ENCODE results near the gene TOGARAM2.

Gene TOGARAM2

DNA sequence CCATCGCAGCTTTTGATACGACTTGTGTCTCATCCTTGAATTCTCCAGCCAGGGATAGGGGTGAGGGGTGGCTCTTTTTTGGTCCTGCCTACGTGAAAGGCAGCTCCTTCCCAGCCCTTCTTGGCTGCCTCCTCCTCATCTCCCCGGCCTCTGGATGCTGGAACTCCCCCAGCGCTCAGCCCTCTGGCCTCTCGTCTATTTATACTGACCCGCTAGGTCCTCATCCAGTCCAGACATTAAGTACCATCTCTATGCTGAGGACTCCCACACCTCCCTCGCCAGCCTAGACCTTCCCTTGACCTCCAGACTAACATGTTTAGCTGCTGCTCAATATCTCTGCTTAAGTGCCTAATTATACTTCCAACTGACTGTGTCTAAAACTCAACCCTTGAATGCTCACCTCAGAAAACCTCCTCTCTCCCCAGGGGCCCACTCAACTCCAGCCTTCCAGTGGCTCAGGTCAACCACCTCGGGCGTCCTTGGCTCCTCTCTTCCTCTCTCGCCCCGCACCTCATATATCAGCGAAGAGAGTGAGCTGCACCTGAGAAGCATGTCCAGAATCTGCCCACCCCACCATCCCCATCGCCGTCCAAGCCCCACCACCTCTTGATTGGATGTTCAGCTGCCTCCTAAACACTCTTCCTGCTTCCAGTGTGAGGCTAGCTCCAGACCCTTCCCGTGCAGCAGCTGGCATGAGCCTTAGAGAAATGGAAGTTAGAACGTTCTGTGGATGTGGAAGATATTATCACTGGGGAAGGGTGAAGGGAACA lies 34.8 kb downstream of the TOGARAM2 start:
- Mint-ChIP-seq H3K27me3 (ENCODE audit: low read depth, poor library complexity) (no peaks in the 10 kb centered on the region), H3K9me3 (no peaks in the 10 kb centered on the region), H3K36me3 (ENCODE audit: low read depth) (no peaks in the 10 kb centered on the region), H3K4me1 (peaks cover 73% of the 10 kb centered on the region), H3K4me3 (no peak overlapping the region), H3K27ac (peak overlapping the region; percentile 14)
- DNase-seq: no peak
- no peak for TF ChIP-seq CTCF (IDR thresholded peaks at IDR 0.05)

GRCh38 chr2:29016504-29016903 lies 35.4 kb downstream of the TOGARAM2 start:
- Mint-ChIP-seq H3K36me3 (ENCODE audit: low read depth) (no peaks in the 10 kb centered on the region), H3K9me3 (no peaks in the 10 kb centered on the region), H3K4me3 (no peak overlapping the region), H3K27ac (peak overlapping the region; percentile 7), H3K4me1 (peaks cover 73% of the 10 kb centered on the region), H3K27me3 (ENCODE audit: low read depth, poor library complexity) (no peaks in the 10 kb centered on the region)
- TF ChIP-seq CTCF (IDR thresholded peaks at IDR 0.05): no peak
- DNase-seq: no peak

DNA sequence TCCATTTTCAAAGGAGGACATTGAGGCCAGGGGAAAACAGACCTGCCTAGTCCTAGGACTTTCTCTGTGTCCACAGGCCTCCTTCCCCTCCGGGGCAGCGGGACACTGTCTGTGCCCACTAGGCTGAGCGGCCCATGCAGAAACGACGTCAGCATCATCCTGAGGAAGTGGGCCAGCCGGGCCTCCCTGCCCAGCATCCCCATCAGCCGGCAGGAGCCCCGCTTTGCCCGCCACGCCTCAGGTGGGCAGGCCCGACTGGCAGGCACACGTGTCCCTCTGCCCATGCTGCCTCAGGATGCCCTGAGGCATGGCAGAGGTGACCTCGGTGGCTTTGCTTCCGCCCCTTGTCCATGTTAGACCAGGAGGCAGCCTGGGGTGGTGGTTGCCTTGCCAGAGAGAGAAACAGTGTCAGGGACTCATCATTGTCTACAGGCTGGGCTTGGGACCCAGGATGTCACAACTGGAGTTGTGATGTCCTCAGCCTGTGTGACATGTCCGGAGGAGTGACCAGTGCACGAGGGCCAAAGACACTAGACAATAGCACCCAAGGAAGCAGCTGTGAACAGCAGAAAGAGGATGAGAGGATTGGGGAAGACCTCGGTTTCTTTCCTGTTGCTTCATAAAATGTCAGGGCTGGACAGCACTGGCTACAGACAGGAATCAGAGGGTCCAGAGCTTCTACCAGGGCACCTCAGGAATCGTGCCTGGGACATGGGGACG lies 36.8 kb downstream of the TOGARAM2 start:
- Mint-ChIP-seq H3K9me3 (no peaks in the 10 kb centered on the region), H3K36me3 (ENCODE audit: low read depth) (no peaks in the 10 kb centered on the region), H3K4me3 (no peak overlapping the region), H3K4me1 (peaks cover 73% of the 10 kb centered on the region), H3K27ac (no peak overlapping the region), H3K27me3 (ENCODE audit: low read depth, poor library complexity) (no peaks in the 10 kb centered on the region)
- TF ChIP-seq CTCF (IDR thresholded peaks at IDR 0.05): no peak
- DNase-seq: no peak

- no peak overlapping the region for H3K27ac Mint-ChIP-seq
- H3K9me3 Mint-ChIP-seq: no peaks in the 10 kb centered on the region
- peaks cover 3% of the 10 kb centered on the region for H3K27me3 Mint-ChIP-seq (ENCODE audit: low read depth, poor library complexity)
- H3K4me3 Mint-ChIP-seq: no peak overlapping the region
- no peak for TF ChIP-seq CTCF (IDR thresholded peaks at IDR 0.05)
- no peak for DNase-seq
- no peaks in the 10 kb centered on the region for H3K36me3 Mint-ChIP-seq (ENCODE audit: low read depth)
- H3K4me1 Mint-ChIP-seq: peaks cover 60% of the 10 kb centered on the region
Measured at GRCh38 chr2:29021886-29022285, 40.8 kb downstream of the TOGARAM2 start.

DNA sequence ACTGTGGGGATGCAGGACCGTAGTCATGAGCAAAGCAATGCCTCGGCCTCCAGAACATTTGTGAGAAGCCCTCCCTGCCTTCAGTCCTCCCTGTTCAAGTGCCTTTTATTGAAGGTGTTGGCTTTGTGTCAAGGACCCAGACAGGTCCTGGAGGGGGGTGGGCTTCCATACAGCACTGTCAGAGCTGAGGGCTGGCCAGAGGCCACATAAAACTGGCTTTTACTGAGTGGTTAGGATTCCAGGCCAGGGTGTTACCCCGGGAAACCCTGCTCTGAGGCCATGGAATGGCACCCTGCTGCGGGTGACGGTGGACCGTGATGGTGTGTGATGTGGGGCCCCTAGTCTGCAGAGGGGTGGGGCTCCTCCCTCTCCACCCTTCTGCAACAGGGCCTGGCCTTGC lies 41.6 kb downstream of the TOGARAM2 start:
- TF ChIP-seq CTCF (IDR thresholded peaks at IDR 0.05): no peak
- Mint-ChIP-seq H3K36me3 (ENCODE audit: low read depth) (no peaks in the 10 kb centered on the region), H3K9me3 (no peaks in the 10 kb centered on the region), H3K4me3 (no peak overlapping the region), H3K27ac (no peak overlapping the region), H3K27me3 (ENCODE audit: low read depth, poor library complexity) (peaks cover 7% of the 10 kb centered on the region), H3K4me1 (peaks cover 59% of the 10 kb centered on the region)
- DNase-seq: no peak

Data from nephron progenitor cell (in vitro differentiated cells).